ENCODE results near the gene FRAT1.

GRCh38 chr10:97298223-97298571 is 20.9 kb upstream of the FRAT1 start:
- TF ChIP-seq POLR2A (IDR thresholded peaks at IDR 0.05; ENCODE audit: low read depth, low read length) (no peak), TAF1 (IDR thresholded peaks at IDR 0.05; ENCODE audit: low read depth, low read length) (no peak), POLR2AphosphoS5 (IDR thresholded peaks at IDR 0.05; ENCODE audit: low read depth, low read length) (no peak), SPI1 (IDR thresholded peaks at IDR 0.05; ENCODE audit: low read depth, low read length) (no peak)
